ENCODE measurements around the gene FGF13.

Gene FGF13

GRCh38 chrX:138648568-138648967 lies 62.9 kb downstream of the FGF13 start:
- ChIA-PET POLR2A (no interaction called here), CTCF (no interaction called here)
- TF ChIP-seq FOXM1 (IDR thresholded peaks at IDR 0.05; ENCODE audit: borderline replicate concordance) (no peak), SUZ12 (IDR thresholded peaks at IDR 0.05) (no peak), ELF4 (IDR thresholded peaks at IDR 0.05) (no peak), CTBP1 (IDR thresholded peaks at IDR 0.05; ENCODE audit: borderline replicate concordance) (no peak), LEF1 (IDR thresholded peaks at IDR 0.05; ENCODE audit: borderline replicate concordance) (no peak), HDGF (IDR thresholded peaks at IDR 0.05; ENCODE audit: borderline replicate concordance) (no peak), L3MBTL2 (conservative IDR thresholded peaks at IDR 0.05) (no peak)
- no peak for DNase-seq (ENCODE audit: extremely low spot score)

- no peak for TF ChIP-seq SP1 (IDR thresholded peaks at IDR 0.05)
- TF ChIP-seq LEF1 (IDR thresholded peaks at IDR 0.05; ENCODE audit: borderline replicate concordance), result no peak
- no peak for TF ChIP-seq ARNT (IDR thresholded peaks at IDR 0.05)
- TF ChIP-seq BHLHE40 (IDR thresholded peaks at IDR 0.05; ENCODE audit: borderline replicate concordance), result no peak
- CTCF ChIA-PET, result no interaction called here
- POLR2A ChIA-PET, result no interaction called here
- no peak for DNase-seq (ENCODE audit: extremely low spot score)
Observed at GRCh38 chrX:138638996-138639395, 72.5 kb downstream of the FGF13 start.

Measured in HEK293T (cell line).